Type B pancreatic cell (in vitro differentiated cells): Measurements from ENCODE around the gene IL1RAPL2. TPM values are rescaled to one million over a fixed set of nuclear protein-coding genes. Genes with fewer than 3 reads are reported as not detected.

ENCODE experiments used
- DNase-seq: peaks from one replicate; pipeline ENCODE4 v3.0.0; 2021; ENCODE audit warnings: mixed read lengths; ENCODE audit not compliant: unreplicated experiment; ENCODE audit errors: extremely low spot score
- H3K27ac Mint-ChIP-seq: 2 replicates; pipeline ENCODE4 v1.8.0; 2021; ENCODE audit warnings: mild to moderate bottlenecking, mixed read lengths
- H3K27me3 Mint-ChIP-seq: 2 replicates; pipeline ENCODE4 v1.8.0; 2021; ENCODE audit warnings: mixed read lengths
- H3K36me3 Mint-ChIP-seq: 2 replicates; pipeline ENCODE4 v1.8.0; 2021; ENCODE audit warnings: mixed read lengths
- H3K4me1 Mint-ChIP-seq: one replicate; pipeline ENCODE4 v1.8.0; 2021; ENCODE audit warnings: mixed read lengths; ENCODE audit not compliant: unreplicated experiment
- H3K4me3 Mint-ChIP-seq: 2 replicates; pipeline ENCODE4 v1.8.0; 2021; ENCODE audit warnings: mild to moderate bottlenecking, mixed read lengths
- H3K9me3 Mint-ChIP-seq: 2 replicates; pipeline ENCODE4 v1.8.0; 2021; ENCODE audit warnings: mixed read lengths
- total RNA-seq: library from RNA; stranded (reverse); gene quantifications from 2 replicates; pipeline ENCODE4 v1.2.1, GENCODE V29; 2021; ENCODE audit warnings: low replicate concordance
- TF ChIP-seq, protein P1 (sequence below): fragments of 200-600 bp; sonication (generic); conservative IDR thresholded peaks from 2 replicates; pipeline ENCODE4 v1.5.0; 2021; ENCODE audit warnings: antibody characterized with exemption, mild to moderate bottlenecking

The IL1RAPL2 gene
- total RNA-seq, 1 donor from 2014 or later = 4.5 TPM

- Mint-ChIP-seq H3K4me3 (no peak overlapping the region), H3K27ac (no peak overlapping the region), H3K27me3 (no peaks in the 10 kb centered on the region), H3K36me3 (no peaks in the 10 kb centered on the region), H3K9me3 (no peaks in the 10 kb centered on the region), H3K4me1 (no peaks in the 10 kb centered on the region)
- DNase-seq = no peak
- TF ChIP-seq, protein P1, sequence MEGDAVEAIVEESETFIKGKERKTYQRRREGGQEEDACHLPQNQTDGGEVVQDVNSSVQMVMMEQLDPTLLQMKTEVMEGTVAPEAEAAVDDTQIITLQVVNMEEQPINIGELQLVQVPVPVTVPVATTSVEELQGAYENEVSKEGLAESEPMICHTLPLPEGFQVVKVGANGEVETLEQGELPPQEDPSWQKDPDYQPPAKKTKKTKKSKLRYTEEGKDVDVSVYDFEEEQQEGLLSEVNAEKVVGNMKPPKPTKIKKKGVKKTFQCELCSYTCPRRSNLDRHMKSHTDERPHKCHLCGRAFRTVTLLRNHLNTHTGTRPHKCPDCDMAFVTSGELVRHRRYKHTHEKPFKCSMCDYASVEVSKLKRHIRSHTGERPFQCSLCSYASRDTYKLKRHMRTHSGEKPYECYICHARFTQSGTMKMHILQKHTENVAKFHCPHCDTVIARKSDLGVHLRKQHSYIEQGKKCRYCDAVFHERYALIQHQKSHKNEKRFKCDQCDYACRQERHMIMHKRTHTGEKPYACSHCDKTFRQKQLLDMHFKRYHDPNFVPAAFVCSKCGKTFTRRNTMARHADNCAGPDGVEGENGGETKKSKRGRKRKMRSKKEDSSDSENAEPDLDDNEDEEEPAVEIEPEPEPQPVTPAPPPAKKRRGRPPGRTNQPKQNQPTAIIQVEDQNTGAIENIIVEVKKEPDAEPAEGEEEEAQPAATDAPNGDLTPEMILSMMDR = no peak
Measured at GRCh38 chrX:105117621-105118020, 551.6 kb downstream of the IL1RAPL2 start.

DNA sequence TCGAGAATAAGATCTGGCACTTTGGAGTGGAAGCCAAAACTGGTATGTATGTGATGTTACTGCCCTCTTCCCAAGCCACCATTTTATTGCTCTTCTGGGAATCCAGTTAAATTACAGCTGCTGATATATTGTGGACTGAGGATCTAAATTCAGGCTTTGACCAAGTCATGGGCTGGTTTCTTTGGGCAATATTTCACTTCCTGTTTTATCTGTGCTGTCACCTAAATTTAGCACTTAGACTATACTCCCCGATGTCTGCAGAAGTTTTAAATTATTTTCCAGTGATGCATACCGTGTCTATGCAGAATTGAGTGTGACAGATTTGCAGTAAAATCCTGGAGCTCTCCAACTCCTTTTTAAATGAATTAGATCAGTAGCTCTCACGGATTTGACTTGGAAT, 554.5 kb downstream of the IL1RAPL2 start:
- H3K27ac Mint-ChIP-seq = no peak overlapping the region
- DNase-seq = no peak
- no peaks in the 10 kb centered on the region for H3K27me3 Mint-ChIP-seq
- no peak overlapping the region for H3K4me3 Mint-ChIP-seq
- H3K36me3 Mint-ChIP-seq = no peaks in the 10 kb centered on the region
- no peaks in the 10 kb centered on the region for H3K9me3 Mint-ChIP-seq
- TF ChIP-seq, protein P1 = no peak
- no peaks in the 10 kb centered on the region for H3K4me1 Mint-ChIP-seq

GRCh38 chrX:105121186-105121585, 555.2 kb downstream of the IL1RAPL2 start:
- H3K27ac Mint-ChIP-seq = no peak overlapping the region
- H3K9me3 Mint-ChIP-seq = no peaks in the 10 kb centered on the region
- no peak for DNase-seq
- no peaks in the 10 kb centered on the region for H3K36me3 Mint-ChIP-seq
- no peaks in the 10 kb centered on the region for H3K4me1 Mint-ChIP-seq
- H3K27me3 Mint-ChIP-seq = no peaks in the 10 kb centered on the region
- no peak overlapping the region for H3K4me3 Mint-ChIP-seq
- TF ChIP-seq, protein P1 = no peak

GRCh38 chrX:105126201-105126600, 560.2 kb downstream of the IL1RAPL2 start:
- Mint-ChIP-seq H3K27ac (no peak overlapping the region), H3K4me1 (no peaks in the 10 kb centered on the region), H3K36me3 (no peaks in the 10 kb centered on the region), H3K4me3 (no peak overlapping the region), H3K27me3 (no peaks in the 10 kb centered on the region), H3K9me3 (no peaks in the 10 kb centered on the region)
- DNase-seq = no peak
- TF ChIP-seq, protein P1 = no peak

DNA sequence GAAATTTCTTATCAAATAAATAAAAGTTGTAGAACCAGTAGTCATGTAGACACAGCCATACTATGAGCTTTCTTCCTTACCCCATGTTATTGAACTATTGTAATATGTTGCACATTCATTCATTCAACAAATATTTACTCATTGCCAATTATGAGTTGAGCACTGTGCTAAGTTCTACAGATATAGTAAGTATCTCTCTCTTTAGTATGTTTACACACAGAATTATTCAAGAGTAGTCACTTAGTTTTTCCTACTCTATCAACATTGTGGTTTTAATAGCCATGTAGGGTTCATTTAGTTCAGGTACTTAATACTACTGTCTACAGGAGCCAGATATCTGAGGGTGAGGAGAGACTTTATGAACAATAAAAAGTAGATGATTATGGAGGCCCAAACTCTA, 568.3 kb downstream of the IL1RAPL2 start:
- Mint-ChIP-seq H3K27me3 (no peaks in the 10 kb centered on the region), H3K4me1 (no peaks in the 10 kb centered on the region), H3K4me3 (no peak overlapping the region), H3K9me3 (no peaks in the 10 kb centered on the region), H3K27ac (no peak overlapping the region), H3K36me3 (no peaks in the 10 kb centered on the region)
- DNase-seq = no peak
- TF ChIP-seq, protein P1 = no peak

GRCh38 chrX:105136786-105137185, 570.8 kb downstream of the IL1RAPL2 start:
- H3K27ac Mint-ChIP-seq = no peak overlapping the region

More at GRCh38 chrX:105136786-105137185, 570.8 kb downstream of the IL1RAPL2 start:
- no peak for DNase-seq
- TF ChIP-seq, protein P1 = no peak
- Mint-ChIP-seq H3K27me3 (no peaks in the 10 kb centered on the region), H3K36me3 (no peaks in the 10 kb centered on the region), H3K4me3 (no peak overlapping the region), H3K9me3 (no peaks in the 10 kb centered on the region), H3K4me1 (no peaks in the 10 kb centered on the region)
